ENCODE results near the gene SH2D6.
"Not testable (repeated sequence)": the region's sequence is repeated elsewhere in the genome, so short reads cannot be mapped to it uniquely, and the experiment has no call there.

Gene SH2D6

DNA sequence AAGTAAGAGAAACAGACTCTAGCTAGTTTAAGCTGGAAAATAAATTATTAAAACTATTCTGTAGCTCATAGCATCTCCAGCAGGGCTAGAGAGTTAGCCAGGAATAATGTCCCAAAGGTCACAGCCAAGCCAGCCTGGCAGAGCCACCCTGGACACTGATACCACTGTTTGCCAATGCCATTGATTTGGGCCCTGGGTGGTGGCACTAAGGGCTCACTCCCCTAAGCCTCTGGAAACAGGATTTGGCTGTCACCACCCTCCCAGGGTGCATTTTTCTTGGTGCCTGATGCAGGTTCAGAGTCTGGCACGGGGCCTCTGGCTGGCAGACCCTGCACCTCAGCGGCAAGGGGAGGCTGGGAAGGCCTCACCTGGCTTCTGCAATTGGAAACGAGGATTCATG lies 7.1 kb downstream of the SH2D6 start:
- DNase-seq: no peak

DNA sequence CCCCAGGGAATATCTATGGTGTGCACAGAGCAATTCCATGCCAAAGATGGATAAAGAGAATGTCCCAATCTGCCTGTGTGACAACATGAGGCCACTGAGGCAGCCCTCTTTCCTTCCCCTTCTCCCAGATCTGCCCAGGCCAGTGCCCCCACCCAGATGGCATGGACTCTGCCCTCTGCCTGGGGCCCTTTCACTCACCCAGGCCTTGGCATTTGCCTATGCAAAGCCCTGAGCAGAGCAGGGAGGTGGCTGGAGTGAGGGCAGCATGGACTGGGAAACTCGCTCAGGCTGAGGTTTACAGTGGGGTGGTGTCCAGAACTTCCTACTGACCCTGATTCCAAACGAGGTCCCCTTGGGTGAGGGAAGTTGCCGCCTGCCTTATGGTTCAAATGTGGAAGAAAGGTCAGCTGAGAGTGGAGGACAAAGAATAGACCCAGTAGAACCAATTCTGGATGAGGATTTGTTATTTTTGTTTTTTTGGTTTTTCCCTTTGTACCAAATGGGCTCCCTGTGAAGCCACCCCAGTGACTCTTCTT lies 8.9 kb downstream of the SH2D6 start:
- no peak for DNase-seq

DNA sequence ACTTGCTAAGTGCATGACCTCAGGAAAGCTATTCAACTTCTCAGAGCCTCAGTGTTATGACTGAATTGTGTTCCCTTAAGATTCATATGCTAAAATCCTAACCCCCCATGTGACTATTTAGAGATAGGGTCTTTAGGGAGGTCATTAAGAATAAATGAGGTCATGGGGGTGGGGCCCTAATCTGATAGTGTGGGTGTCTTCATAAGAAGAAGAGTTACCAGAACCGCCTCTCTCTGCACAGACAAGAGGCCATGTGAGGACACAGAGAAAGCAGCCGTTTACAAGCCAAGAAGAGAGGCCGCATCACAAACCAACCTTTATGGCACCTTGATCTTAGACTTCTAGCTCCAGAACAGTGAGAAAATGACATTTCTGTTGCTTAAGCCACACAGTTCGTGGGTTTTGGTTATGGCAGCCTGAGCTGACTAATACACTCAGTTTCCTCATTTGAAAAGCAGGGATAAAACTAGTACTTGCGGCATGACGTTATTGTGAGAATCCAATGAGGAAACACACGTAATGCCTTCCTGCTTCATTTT lies 9.9 kb downstream of the SH2D6 start:
- DNase-seq: no peak

GRCh38 chr2:85429213-85429923 lies 10.9 kb downstream of the SH2D6 start:
- DNase-seq: no peak

DNA sequence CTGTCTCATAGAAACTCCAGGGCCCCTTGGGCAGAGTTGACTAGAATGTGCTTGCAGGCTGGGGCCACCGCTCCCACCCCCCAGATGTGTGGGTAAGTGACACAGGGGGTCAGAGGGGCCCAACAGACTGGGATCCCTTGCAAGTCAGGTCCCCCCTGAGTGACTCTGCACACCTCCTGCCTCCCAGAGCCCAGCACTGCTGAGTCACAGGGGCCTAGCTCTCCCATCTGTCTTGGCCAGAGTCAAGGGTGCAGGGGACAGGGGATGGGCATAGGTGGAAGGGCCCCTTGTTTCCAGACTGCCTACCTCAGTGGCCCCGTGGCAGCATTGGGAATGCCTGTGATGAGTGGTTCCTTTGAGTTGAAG lies 11.4 kb downstream of the SH2D6 start:
- no peak for DNase-seq

DNA sequence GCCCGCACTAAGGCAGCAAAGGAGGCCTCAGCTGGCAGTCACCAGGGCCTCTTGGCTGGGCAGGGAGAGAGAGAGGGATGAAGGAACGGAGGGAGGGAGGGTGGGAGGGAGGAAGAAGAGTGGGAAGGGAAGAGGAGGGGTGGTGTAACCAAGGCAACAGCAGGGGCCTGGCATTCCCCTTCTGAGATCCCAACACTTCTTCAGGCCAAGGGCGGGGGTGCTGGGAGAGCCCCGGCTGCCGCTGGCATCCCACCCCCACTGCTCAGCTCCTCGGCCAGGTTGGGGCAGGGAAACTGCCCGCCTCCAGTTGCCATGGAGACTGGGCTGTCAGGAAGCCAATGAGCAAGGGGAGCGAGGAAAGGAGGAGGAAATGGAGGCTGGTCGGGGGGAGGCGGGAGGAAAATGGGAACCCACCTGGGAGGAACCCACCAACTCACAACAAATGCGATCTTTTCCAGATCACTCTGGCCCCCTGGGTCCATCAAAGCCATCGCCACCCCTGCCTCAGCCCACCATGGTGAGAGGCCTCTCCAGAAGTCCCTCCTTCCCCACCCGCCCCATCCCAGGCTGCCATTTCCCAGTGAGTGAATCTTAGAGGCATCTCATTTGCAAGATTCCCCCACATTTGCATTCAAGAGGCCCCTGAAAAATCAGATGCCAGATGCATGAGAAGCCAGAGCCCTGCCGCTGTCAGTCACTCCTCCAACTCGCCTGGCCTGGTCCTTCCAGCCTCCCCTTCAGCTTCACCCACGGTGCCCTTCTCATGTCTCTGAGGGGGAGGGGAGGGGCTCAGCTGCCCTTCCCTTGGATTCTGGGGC lies 12.4 kb downstream of the SH2D6 start:
- peak; percentile 94 for DNase-seq

- no peak for DNase-seq
Observed at GRCh38 chr2:85431570-85432205, 13.2 kb downstream of the SH2D6 start.

- DNase-seq: peak; percentile 79
Observed at GRCh38 chr2:85433511-85434089, 15.1 kb downstream of the SH2D6 start.

GRCh38 chr2:85434696-85435095 lies 16.2 kb downstream of the SH2D6 start:
- no peak for DNase-seq

DNA sequence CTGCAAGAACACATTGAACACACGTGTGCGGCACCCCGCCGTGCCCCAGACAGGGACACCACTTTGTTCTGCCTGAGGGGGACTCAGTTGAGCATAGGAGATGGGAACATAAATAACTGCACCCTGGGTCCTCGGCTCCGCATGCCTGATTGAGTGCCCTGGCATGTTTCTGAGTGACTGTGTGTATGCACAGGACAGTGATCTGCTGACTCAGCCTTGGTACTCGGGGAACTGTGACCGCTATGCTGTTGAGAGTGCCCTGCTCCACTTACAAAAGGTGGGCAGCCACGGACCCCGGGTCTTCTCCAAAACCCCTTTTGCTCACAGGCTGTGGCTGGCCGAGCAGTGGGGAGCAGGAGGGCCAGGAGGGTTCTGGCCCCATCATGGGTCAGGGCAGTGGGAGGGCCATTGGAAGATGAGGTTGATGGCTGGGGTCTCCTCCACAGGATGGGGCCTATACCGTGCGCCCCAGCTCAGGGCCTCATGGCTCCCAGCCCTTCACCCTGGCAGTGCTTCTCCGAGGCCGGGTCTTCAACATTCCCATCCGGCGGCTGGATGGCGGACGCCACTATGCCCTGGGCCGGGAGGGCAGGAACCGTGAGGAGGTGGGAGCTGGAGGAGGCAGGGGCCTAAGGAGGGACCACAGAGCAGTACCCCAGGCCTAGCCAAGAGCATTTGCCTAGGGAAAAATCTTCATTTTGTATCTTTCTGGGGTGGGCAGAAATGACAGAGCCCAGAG lies 16.9 kb downstream of the SH2D6 start:
- DNase-seq: peak; percentile 56

- DNase-seq: no peak
Observed at GRCh38 chr2:85435981-85436835, 17.7 kb downstream of the SH2D6 start.

GRCh38 chr2:85436836-85437487 lies 18.4 kb downstream of the SH2D6 start:
- DNase-seq: no peak

GRCh38 chr2:85437488-85438200 lies 19.1 kb downstream of the SH2D6 start:
- DNase-seq: peak; percentile 93

DNA sequence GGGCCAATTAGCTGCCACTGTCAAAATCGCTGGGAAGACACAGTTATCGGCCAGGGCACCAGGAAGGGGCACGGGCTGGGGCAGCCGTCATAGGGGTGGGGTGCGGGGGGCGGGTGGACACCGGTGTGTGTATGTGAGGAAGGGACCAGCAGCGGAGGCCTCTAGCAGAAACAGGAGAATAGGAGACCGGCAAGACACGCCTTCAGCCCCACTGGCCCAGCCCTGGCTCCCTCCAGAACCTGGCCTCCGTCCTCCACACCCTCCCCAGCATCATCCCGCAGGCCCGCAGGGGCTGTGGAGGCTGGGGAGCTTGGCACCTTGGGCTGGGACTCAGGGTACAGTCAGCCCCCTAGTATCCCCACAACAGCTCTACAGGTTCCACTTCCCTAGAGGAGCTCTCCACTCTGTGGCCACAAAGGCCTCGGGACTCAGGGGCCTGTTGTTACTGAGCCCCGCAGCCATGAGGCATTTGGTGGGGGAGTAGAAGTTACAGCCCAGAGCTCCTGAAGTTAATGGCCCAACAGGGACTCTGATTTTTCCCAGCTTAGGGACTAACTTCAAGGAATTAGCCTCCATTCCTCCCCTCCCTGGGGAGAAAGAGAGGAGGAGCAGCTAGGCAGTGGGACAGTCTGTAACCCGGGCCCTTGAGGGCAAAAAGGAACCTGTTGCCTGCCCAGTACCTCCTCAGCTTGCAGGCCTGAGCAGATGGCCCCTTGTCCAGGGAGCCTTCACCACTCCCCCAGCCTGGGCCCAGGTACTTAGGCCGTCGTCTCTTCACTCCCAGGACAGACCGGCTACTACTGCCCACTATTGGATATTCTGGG lies 19.9 kb downstream of the SH2D6 start:
- peak; percentile 73 for DNase-seq

- DNase-seq: peak; percentile 63
Observed at GRCh38 chr2:85439025-85439472, 20.5 kb downstream of the SH2D6 start.

- DNase-seq: not testable (repeated sequence)
Observed at GRCh38 chr2:85439569-85439968, 21.1 kb downstream of the SH2D6 start.

DNA sequence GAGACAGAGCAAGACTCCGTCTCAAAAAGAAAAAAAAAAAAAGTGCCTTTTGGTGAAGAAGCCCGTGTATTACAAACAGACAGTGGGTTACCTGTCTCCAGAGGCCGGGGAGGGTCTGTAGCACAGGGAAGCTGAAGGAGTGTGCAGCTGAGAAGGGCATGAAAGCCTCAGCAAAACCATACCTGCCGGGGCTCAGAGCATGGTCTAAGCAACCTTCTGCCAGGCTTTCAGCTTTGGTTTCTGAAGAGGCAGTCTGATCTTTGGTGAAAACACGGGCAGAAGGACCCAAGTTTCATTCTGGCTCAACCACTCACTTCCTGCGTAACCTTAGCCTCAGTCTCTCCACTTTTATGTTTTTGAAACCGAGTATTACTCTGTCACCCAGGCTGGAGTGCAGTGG lies 21.5 kb downstream of the SH2D6 start:
- DNase-seq: no peak

DNA sequence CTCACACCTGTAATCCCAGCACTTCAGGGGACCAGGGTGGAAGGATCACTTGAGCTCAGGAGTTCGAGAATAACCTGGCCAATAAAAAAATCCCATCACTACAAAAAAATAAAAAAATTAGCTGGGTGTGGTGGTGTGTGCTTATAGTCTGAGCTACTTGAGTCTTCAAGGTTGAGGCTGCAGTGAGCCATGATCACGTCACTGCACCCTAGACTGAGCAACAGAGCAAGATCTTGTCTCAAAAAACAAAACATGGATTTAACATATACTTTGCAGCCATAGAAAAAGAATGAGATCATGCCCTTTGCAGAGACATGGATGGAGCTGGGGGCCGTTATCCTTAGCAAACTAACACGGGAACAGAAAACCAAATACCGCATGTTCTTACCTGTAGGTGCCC lies 22.2 kb downstream of the SH2D6 start:
- no peak for DNase-seq

- no peak for DNase-seq
Observed at GRCh38 chr2:85441864-85442263, 23.4 kb downstream of the SH2D6 start.
